ENCODE results near the gene TBC1D1. TPM values are rescaled to one million over a fixed set of nuclear protein-coding genes. Genes with fewer than 3 reads are reported as not detected.

Gene TBC1D1
- total and polyA plus RNA-seq, 2 of the 8 experiments (the other 6 are each of a cell fraction or from before 2014, with no cell fraction given) = 96.9 to 162 TPM

- no peak overlapping the region for H3K9ac ChIP-seq (replicated peaks in 1 of 4; ENCODE audit: extremely low read depth in 1 of 4, low read depth in 3 of 4, low read length in 3 of 4)
- H2AK5ac ChIP-seq (ENCODE audit: low read depth, low read length) = no peak overlapping the region
- H3K36me3 ChIP-seq (ENCODE audit: control insufficient read depth in 2 of 4, insufficient read depth in 4 of 4, low read length in 3 of 4) = no peaks in the 10 kb centered on the region
- H3K4me3 ChIP-seq (ENCODE audit: extremely low read depth in 1 of 4, insufficient read depth in 2 of 4, low read depth in 3 of 4, low read length in 4 of 4) = no peak overlapping the region
- H3K27me3 ChIP-seq (replicated peaks in 1 of 4; ENCODE audit: control insufficient read depth in 3 of 4, extremely low read depth in 1 of 4, insufficient read depth in 3 of 4, low read length in 3 of 4) = no peaks in the 10 kb centered on the region
- no peak overlapping the region for H2BK15ac ChIP-seq (ENCODE audit: low read length)
- H2BK5ac ChIP-seq (ENCODE audit: low read depth, low read length) = no peak overlapping the region
- no peak overlapping the region for H3K27ac ChIP-seq (ENCODE audit: low read depth, low read length)
- H3K4me2 ChIP-seq (ENCODE audit: insufficient read depth in 1 of 2, low read depth in 2 of 2, low read length in 2 of 2) = no peak overlapping the region
- TF ChIP-seq EP300 (IDR thresholded peaks at IDR 0.05; ENCODE audit: borderline replicate concordance in 1 of 2, low read depth in 2 of 2, low read length in 2 of 2) = no peak
- TF ChIP-seq SIX5 (IDR thresholded peaks at IDR 0.05; ENCODE audit: low read depth, low read length) = no peak
- TF ChIP-seq USF2 (IDR thresholded peaks at IDR 0.05; ENCODE audit: low read length) = no peak
- TF ChIP-seq PHF8 (conservative IDR thresholded peaks at IDR 0.05; ENCODE audit: low read depth, low read length) = no peak
- no peak for TF ChIP-seq KDM4A (IDR thresholded peaks at IDR 0.05; ENCODE audit: low read depth, low read length, severe bottlenecking)
- no peak overlapping the region for H4K5ac ChIP-seq (ENCODE audit: insufficient read length, low read depth, low read length)
- peaks cover 3 to 7% of the 10 kb centered on the region in 2 experiments for H4K20me1 ChIP-seq (replicated peaks in 1 of 2; ENCODE audit: control insufficient read depth in 1 of 2, insufficient read depth in 2 of 2, low read length in 2 of 2)
- no peak overlapping the region for H2BK120ac ChIP-seq (replicated peaks; ENCODE audit: low read depth, low read length)
- H2BK12ac ChIP-seq (ENCODE audit: low read depth, low read length) = no peak overlapping the region
- H3K4ac ChIP-seq (replicated peaks; ENCODE audit: insufficient read length, low read depth, low read length) = no peak overlapping the region
- no peak for DNase-seq (ENCODE audit: low read depth in 1 of 2, low spot score in 2 of 2)
- no peak overlapping the region for H2BK20ac ChIP-seq (ENCODE audit: low read length)
- H3K79me1 ChIP-seq (ENCODE audit: low read depth, low read length) = no peaks in the 10 kb centered on the region
- H3K79me2 ChIP-seq (ENCODE audit: control insufficient read depth in 1 of 2, insufficient read depth in 2 of 2, low read length in 2 of 2) = peaks cover 0 to 80% of the 10 kb centered on the region in 2 experiments; a peak in 3 of 4 replicates
- no peak overlapping the region for H3K56ac ChIP-seq (replicated peaks; ENCODE audit: insufficient read length, low read depth, low read length)
- FAIRE-seq = no peak
- WGBS, 2 experiments (ENCODE audit: extremely low coverage in 1 of 2, insufficient coverage in 1 of 2, insufficient read length in 1 of 2, insufficient replicate concordance in 2 of 2, low coverage in 1 of 2, low lambda C conversion rate in 2 of 2, missing lambda C conversion rate in 1 of 2) = 72% methylated on average over 3 of the region's 3 CpGs; no CpG with 5 or more reads in 1 of the 2 experiments
- ChIA-PET CTCF (ENCODE audit: partially characterized antibody) (interaction anchor here (0.8 kb wide), 1 partner anchor 14 kb away, joined by 3 read pairs; no protein-coding TSS in a partner anchor), POLR2A (ENCODE audit: partially characterized antibody) (no interaction called here)
- no peaks in the 10 kb centered on the region; the same call in 1 of the 2 replicates for H3K23me2 ChIP-seq (ENCODE audit: low read depth, low read length)
- no peaks in the 10 kb centered on the region for H3K9me3 ChIP-seq (ENCODE audit: insufficient read depth in 2 of 2, low read depth in 1 of 2, low read length in 1 of 2)
- no peak overlapping the region for H3K23ac ChIP-seq (ENCODE audit: insufficient read length)
- H3K4me1 ChIP-seq (replicated peaks in 1 of 4; ENCODE audit: control insufficient read depth in 3 of 4, insufficient read depth in 4 of 4, low read length in 3 of 4) = peaks cover 16 to 35% (median 26%) of the 10 kb centered on the region in 4 experiments
- no peak overlapping the region for H4K8ac ChIP-seq (ENCODE audit: extremely low read depth, insufficient read depth, low read length)
- no peak overlapping the region for H4K91ac ChIP-seq (replicated peaks; ENCODE audit: insufficient read length, low read length)
- no peak overlapping the region for H3K14ac ChIP-seq (ENCODE audit: insufficient read length)
- no peak overlapping the region for H2AFZ ChIP-seq (ENCODE audit: low read length)
- no peak overlapping the region for H3K18ac ChIP-seq (ENCODE audit: extremely low read depth, low read length)
Observed at GRCh38 chr4:37985730-37986275, 94.9 kb downstream of the TBC1D1 start.
